ENCODE data around the gene TPCN2.

DNA sequence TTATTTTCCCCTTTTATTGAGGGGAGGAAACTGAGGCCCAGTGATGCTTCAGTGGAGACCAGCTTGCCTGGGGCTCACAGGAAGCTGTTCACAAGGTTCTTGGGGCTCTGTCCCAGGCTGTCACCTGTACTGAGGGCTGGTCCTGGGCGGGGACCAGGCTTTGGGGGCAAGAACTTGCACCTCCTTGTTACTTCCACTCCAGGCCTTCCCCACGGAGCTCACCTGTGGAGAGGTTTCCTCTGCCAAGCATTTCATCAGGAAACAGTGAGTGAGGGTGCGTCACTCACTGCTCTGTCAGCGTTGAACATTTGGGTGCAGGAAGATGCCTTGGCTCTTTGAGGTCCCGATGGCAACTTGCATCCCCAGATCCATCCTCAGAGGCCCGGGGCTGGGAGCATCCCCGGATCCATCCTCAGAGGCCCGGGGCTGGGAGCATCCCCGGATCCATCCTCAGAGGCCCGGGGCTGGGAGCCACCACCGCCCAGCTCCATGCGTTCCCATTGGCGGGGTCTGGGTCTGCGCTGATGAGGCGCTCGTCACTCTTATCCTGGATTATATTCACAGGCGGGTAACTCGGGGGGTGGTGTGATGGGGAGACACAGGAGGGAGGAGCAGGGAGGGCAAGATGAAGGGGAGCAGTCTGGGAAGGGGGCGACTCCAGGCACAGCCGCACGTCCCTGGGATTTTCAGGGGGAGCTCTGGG, 105.6 kb downstream of the TPCN2 start:
- TF ChIP-seq SIN3A (IDR thresholded peaks at IDR 0.05; ENCODE audit: borderline replicate concordance, insufficient read depth, low read length) (no peak), POLR2AphosphoS5 (IDR thresholded peaks at IDR 0.05; ENCODE audit: low read depth, low read length) (no peak), TAF1 (IDR thresholded peaks at IDR 0.05; ENCODE audit: borderline replicate concordance, insufficient read depth, low read length) (no peak)

All from PFSK-1 (cell line).